Hematopoietic multipotent progenitor cell (in vitro differentiated cells): Measurements from ENCODE around the gene TULP4. TPM values are rescaled to one million over a fixed set of nuclear protein-coding genes. Genes with fewer than 3 reads are reported as not detected.
"Not testable (repeated sequence)": the region's sequence is repeated elsewhere in the genome, so short reads cannot be mapped to it uniquely, and the experiment has no call there.

Experiments used
- DNase-seq, 3 donors: peaks; one replicate each; pipeline ENCODE4 v3.0.0-alpha.2; 2011 to 2015; ENCODE audit warnings: low read depth in 2 of 3, low spot score in 2 of 3
- total RNA-seq: library from RNA; depleted of rRNA; stranded (reverse); fragments of >200 nt; gene quantifications from one replicate; pipeline ENCODE4 v1.2.3, GENCODE V29; 2012

The TULP4 gene
- total RNA-seq, 1 donor: 33.9 TPM

DNA sequence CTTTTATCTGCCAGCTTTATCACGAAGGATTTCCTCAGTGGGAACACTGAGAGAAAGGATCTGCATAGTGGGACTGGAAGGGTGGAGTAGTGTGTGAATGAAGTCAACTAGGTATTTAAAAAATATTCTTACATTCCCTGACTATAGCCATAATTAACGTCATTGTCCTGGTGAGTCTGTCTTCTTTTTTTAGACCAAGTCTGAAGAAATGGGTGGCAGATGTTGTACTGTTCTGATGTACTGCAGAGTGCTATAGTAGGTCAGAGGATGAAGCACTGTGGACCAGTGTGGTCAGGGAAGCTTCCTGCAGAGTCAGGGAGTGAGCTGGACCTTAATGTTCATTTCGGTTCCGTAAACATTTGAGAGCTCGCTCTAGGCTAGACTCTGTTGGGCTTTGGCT, 11.9 kb downstream of the TULP4 start:
- DNase-seq: no peak

DNA sequence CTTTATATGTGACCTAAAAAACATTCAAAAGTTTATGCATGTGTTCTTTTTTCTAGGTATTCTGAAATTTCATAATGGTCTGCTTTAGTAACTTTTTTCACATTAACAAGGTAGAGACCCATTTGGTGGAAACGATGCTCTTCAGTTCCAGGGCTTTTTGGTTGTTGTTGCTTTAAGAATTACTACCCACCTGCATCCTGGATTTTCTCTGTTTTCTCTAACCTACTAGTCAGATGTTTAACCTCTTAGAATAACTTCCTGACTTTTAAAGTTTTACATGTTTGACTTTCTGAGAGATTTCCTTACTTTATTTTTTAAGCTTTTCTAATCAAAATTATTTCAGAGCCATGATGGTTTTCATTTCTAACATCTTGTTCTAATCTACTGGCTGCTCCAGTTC, 14.9 kb downstream of the TULP4 start:
- no peak for DNase-seq

DNA sequence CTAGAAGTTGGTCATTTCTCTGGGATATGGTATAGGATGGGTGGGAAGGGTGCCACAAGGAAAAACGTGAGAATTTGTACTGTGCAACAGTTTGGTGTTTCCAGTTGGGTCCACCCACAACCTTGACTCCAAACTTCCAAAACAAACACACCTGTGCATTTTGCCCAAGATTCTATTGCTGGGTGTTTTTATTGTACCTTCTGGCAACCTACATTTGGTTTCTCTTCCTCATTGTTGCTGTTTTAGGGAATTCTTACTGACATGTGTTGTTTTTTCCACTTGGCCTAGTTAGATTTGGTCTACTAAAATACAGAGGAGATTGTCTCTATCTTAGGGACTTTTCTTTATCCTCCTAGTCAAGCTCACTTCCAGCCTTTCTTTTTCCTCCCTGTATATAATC, 16.7 kb downstream of the TULP4 start:
- no peak for DNase-seq

DNA sequence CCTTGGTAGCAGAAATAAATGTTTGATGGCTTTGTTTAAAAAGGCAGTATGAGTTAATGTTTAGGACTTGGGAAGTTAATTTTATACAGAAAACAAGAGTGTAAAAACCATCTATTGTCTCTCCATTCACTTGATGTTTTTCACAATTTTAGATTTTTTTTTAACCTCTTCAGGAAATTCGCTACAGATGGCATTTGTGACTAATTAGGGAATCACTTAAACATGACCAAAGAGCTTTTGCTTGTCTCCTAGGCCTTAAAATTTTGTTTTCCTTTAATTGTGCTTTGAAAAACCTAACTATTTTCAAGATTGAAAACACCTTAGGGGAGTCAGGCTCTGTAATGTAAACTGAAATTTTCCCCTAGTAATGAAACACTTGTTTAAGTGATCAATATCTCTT, 17.3 kb downstream of the TULP4 start:
- DNase-seq: no peak

DNA sequence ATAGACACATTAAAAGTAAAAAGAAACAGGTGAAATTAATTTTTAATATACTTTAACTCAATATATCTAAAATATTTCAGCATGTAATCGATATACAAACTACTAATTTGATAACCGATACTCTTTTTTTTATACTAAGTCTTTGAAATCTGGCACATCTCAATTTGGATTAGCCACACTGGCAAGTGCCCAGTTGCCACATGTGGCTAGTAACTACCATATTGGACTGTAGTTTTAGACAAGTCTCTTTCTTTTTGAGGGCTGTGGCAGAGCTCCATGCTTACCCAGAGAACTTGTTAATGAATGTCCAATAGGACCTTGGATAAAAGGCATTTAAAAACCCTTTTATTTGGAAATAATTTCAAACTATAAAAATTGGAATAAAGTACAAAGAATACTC, 17.8 kb downstream of the TULP4 start:
- DNase-seq: no peak

DNA sequence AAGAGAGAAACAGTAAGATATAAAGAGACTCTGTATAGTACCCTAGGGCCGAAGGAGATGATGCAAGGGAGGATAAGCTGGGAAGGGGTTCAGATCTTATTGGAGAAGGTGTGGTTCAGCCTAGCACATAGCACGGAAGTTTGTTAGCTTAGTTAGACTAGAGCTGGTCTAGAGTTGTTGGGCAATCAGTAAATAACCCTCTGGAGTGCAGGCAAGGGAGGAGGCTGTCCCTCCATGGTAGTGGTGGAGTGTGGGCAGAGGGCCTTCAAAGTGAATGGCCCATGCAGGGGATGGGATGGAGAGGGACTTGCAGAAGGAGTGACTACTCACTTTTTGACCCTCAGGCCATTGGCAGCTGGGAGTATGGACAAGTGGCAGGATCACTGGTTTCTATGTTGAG, 20.0 kb downstream of the TULP4 start:
- no peak for DNase-seq

DNA sequence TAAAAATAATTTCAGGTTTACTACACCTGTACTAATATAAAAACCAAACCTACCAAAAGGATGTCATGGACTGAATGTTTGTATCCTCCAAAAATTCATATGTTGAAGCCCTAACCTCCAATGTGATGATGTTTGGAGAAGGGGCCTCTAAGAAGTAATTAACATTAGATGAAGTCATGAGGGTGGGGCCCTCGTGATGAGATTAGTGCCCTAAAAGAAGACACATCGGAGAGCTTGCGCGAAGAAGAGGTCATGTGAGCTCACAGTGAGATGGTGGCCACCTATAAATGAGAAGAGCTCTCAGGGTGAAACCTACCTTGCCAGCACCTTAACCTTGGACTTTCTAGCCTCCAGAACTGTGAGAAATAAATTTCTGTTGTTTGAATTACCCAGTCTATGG, 20.8 kb downstream of the TULP4 start:
- no peak for DNase-seq

DNA sequence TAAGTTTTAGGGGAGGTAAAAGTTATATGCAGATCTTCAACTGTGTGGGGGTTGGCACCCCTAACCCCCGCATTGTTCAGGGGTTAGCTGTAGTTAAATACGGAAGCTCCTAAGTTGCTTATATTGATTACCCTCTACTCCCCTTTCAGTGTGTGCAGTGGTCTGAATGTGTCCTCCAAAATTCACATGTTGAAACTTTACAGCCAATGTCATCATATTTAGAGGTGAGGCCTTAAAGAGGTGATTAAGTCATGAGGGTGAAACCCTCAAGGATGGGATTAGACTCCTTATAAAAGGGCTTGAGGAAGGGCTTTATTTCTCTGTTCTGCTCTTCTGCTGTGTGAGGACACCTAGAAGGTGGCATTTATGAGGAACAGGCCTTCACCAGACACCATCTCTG, 22.3 kb downstream of the TULP4 start:
- no peak for DNase-seq

DNA sequence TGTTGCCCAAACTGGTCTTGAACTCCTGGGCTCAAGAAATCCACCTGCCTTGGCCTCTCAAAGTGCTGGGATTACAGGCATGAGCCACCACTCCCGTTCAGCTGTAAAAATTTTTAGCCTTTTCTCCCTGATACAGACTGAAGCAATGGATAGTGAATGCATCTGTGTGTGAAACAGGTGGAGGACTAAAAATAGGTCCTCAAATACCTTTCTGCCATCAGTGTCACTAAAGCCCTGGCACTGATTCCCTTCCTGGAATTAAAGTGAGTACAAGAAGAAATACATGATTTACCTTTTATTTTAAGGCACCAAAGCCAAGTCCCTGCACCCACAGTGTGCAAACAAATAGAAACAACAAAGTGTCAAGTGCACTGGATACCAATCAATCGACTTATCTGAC, 25.1 kb downstream of the TULP4 start:
- DNase-seq: no peak

DNA sequence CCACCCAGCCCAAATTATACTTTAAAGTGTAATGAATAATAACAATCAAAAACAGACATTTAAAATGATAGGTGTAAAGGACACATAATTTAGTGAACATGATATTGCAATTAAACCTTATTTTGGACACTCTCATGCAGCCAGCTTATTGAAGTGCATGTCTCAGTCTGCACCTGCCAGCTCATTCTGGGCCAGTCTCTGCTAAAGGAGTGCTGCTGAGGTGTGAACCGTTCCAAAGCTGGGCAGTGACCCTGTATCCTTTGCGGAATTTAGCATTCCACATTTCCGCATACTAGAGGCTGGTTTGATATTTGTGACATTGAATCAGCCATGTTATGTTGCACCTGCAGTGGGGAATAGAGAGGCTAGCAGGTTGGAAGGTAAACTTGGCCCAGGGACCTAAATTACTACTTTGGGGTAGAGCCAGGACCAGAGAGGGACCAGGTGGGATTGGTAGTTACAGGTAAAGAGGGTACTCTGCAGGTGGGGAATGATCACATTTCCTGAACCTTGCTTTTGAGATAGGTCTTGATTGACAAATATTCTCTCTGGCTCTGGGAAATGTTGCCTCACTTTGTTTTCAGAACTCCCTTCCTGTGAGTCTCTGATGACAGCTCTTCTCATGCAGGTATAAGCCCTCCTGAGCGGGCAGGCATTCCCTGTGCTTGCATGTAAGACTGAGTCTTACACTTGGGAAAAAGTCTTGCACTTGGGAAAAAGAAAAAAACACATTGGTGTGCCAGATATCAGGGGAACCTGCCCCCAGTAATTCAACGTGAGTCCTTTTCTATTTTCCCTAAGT, 26.2 kb downstream of the TULP4 start:
- no peak for DNase-seq

DNA sequence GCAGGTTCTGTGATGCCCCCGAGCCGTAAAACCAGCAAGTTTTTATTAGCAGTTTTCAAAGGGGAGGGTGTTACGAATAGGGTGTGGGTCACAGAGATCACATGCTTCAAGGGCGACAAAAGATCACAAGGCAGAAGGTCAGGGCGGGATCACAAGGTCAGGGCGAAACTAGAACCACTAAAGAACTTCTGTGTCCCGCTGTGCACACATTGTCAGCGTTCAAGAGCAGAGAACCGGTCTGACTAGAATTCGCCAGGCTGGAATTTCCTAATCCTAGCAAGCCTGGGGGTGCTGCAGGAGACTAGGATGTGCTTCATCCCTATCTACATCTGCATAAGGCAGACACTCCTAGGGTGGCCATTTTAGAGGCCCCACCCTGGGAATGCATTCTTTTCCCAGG, 26.9 kb downstream of the TULP4 start:
- not testable (repeated sequence) for DNase-seq

DNA sequence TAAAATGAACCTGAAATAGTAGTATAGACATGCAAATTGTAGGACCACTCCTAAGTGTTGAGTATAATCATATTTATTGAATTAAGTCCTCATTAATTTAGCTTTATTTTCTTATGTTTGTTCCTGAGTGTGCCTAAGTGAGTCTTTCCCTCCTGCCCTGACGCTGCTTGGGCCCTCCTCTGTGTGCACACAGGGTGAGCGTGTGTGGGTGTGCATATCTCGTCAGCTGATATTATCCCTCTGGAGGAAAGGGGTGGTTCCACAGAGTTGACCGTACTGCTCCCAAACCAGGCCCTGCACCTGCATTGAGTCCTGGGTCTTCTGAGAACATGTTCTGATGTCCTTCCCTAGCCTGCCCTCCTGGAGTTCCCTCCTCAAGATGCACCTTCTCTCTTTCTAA, 28.0 kb downstream of the TULP4 start:
- DNase-seq: no peak

DNA sequence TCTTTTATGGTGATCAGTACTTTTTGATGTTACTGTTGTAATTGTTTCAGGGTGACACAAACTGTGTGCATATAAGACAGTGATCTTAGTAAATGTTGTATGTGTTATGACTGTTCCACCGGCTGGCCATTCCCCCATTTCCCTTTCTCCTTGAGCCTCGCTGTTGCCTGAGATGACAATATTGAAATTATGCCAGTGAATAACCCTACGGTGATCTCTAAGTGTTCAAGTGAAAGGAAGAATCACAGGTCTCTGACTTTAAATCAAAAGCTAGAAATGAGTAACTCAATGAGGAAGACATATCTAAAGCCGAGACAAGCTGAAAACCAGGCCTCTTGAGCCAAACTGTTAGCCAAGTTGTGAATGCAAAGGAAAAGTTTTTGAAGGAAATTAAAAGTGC, 32.3 kb downstream of the TULP4 start:
- no peak for DNase-seq

DNA sequence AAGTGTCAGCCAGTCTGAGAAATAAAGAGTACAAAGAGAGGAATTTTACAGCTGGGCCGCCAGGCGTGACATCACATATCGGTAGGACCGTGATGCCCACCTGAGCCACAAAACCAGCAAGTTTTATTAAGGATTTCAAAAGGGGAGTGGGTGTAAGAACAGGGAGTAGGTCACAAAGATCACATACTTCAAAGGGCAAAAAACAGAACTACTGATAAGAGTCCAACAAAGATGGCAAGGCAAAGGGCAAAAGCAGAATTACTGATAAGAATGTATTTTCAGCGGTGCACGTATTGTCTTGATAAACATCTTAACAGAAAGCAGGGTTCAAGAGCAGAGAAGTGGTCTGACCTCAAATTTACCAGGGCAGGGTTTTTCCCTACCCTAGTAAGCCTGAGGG, 33.2 kb downstream of the TULP4 start:
- not testable (repeated sequence) for DNase-seq

DNA sequence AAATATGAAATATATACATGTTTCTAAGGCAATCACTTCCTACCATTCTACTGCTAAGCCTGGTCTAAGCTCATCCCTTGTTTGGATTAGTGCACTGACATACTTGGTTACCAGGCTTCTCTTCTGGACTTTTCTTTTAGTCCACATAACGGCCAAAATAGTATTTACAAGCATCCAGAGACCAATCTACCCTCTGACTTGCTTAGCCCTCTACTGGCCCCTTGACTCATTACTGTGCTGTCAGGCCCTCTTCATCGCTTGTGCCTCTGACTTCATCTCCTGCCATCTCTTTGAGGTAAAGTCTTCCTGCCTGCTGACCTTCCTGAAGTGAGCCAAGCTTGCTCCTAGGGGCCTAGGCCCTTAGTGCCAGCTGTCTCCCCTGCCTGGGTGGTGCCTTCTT, 35.1 kb downstream of the TULP4 start:
- DNase-seq: no peak

DNA sequence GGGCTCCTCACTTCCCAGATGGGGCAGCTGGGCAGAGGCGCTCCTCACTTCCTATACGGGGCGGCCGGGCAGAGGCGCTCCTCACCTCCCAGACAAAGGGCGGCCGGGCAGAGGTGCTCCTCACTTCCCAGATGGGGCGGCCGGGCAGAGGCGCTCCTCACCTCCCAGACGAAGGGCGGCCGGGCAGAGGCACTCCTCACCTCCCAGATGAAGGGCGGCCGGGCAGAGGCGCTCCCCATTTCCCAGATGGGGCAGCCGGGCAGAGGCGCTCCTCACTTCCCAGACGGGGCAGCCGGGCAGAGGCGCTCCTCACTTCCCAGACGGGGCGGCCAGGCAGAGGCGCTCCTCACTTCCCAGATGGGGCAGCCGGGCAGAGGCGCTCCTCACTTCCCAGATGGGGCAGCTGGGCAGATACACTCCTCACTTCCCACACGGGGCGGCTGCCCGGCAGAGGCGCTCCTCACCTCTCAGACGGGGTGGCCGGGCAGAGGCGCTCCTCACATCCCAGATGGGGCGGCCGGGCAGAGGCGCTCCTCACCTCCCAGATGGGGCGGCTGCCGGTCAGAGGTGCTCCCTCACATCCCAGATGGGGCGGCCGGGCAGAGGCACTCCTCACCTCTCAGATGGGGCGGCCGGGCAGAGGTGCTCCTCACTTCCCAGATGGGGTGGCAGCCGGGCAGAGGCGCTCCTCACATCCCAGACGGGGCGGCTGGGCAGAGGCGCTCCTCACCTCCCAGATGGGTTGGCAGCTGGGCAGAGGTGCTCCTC, 36.7 kb downstream of the TULP4 start:
- not testable (repeated sequence) for DNase-seq

DNA sequence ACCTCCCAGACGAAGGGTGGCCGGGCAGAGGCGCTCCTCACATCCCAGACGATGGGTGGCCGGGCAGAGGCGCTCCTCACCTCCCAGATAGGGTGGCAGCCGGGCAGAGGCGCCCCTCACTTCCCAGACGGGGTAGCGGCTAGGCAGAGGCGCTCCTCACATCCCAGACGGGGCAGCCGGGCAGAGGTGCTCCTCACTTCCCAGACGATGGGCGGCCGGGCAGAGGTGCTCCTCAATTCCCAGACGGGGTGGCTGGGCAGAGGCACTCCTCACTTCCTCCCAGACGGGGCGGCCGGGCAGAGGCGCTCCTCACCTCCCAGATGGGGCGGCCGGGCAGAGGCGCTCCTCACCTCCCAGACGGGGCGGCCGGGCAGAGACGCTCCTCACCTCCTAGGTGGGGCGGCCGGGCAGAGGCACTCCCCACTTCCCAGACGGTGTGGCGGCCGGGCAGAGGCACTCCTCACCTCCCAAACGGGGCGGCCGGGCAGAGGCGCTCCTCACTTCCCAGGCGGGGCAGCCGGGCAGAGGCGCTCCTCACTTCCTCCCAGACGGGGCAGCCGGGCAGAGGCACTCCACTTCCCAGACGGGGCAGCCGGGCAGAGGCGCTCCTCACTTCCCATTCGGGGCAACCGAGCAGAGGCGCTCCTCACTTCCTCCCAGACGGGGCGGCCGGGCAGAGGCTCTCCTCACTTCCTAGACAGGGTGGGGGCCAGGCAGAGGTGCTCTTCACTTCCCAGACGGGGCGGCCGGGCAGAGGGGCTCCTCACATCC, 37.4 kb downstream of the TULP4 start:
- DNase-seq: not testable (repeated sequence)

DNA sequence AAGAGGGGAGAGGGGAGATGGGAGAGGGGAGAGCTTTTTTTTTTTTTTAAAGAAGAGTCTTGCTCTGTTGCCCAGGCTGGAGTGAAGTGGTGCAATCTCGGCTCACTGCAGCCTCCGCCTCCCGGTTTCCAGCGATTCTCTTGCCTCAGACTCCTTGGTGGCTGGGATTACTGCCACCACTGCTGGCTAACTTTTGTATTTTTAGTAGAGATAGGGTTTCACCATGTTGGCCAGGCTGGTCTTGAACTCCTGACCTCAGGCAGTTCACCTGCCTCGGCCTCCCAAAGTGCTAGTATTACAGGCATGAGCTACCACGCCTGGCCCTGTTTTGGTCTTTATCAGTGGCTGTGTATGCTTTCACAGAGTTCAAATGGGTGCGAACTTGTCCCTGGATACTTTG, 38.5 kb downstream of the TULP4 start:
- not testable (repeated sequence) for DNase-seq

DNA sequence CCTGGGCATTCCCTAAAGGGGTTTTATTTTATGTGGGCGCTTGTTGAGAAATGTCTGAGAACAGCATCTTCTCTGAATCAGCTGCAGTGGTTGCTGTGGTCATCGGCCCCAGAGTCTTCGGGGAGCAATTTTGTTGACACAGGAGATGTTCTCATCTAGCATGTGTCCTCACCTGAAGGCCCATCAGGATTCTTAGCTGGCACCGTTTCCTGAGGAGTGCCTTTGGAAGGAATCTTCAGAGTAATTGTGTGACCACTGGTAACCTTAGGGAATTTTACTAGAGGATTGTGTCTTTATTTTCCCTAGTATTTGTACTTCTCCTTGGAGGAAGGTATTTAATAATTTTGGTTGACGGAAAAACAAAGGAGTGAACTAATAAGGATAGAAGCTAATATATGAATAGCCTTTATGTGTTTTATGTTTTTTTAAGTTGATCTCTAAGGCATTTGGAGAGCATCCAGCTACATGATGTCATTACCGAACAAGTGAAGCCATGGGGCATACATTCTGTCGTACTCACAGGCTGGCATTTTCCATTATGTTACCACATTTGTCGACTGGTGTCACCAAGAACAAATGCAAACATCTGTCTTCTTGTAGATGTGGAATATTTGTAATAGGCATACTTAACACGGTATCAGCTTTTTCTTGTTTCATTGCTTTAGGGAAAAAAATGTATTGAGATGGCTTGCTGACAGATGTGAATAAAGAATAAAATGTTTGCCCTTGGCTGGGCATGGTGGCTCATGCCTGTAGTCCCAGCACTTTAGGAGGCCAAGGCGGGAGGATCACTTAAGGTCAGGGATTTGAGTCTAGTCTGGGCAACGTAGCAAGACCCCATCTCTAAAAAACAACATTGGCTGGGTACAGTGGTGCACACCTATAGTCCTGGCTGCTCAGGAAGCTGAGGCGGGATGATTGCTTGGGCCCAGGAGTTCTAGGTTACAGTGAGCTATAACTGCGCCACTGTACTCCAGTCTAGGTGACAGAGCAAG, 41.9 kb downstream of the TULP4 start:
- DNase-seq: no peak
